ENCODE measurements around the gene LCORL. TPM values are rescaled to one million over a fixed set of nuclear protein-coding genes. Genes with fewer than 3 reads are reported as not detected.

LCORL gene
- total and polyA plus RNA-seq, 2 experiments from 2014 or later: 21.0 to 28.7 TPM

DNA sequence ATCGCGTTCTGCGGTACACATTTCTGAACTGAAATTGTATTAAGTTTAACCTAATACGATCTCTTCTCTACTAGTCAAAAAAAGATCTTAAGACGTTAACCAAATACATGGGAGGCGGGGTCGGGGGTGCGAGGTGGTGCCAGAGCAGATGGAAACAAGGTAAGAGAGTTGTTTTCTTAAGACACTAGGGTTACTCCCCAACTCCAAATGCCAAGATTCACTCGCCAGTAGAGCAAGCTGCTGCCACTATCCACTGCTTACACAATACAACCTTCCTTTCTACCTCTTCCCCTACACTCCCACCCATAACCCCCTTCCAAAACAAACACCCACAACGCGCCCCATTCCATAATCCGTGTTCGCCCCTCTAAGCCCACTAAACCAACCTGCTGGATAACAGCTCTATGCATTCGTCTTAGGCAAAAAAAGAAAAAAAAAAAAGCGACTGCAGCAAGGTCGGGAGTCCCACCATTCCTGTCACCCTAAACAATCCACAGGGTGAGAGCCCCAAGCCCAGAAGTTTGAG, 1.3 kb downstream of the LCORL start:
- no peaks in the 10 kb centered on the region for H3K9me3 Mint-ChIP-seq
- DNase-seq (ENCODE audit: low spot score) (peak; percentile 25), ATAC-seq (no peak)
- H2AFZ ChIP-seq: no peak overlapping the region
- peaks cover 54% of the 10 kb centered on the region for H3K79me2 ChIP-seq (replicated peaks; ENCODE audit: insufficient read depth)
- H3K27me3 Mint-ChIP-seq (ENCODE audit: insufficient read depth, low read depth, poor library complexity): peaks cover 17% of the 10 kb centered on the region
- H3K4me3 ChIP-seq: peak overlapping the region; percentile 96
- peaks cover 14% of the 10 kb centered on the region for H3K4me1 Mint-ChIP-seq
- H3K4me2 ChIP-seq: peak overlapping the region; percentile 99
- peak overlapping the region; percentile 90 for H3K4me3 Mint-ChIP-seq
- peaks cover 40% of the 10 kb centered on the region for H4K20me1 ChIP-seq (replicated peaks; ENCODE audit: insufficient read depth)
- H3K36me3 Mint-ChIP-seq (ENCODE audit: low read depth): no peaks in the 10 kb centered on the region
- peaks cover 12% of the 10 kb centered on the region for H3K4me1 ChIP-seq (ENCODE audit: insufficient read depth)
- no peaks in the 10 kb centered on the region for H3F3A ChIP-seq (replicated peaks; ENCODE audit: low read depth)
- TF ChIP-seq STAT1 (IDR thresholded peaks at IDR 0.05; ENCODE audit: unreplicated experiment) (no peak), EZH2phosphoT487 (IDR thresholded peaks at IDR 0.05; ENCODE audit: unreplicated experiment) (no peak)
- TF ChIP-seq, protein P1, sequence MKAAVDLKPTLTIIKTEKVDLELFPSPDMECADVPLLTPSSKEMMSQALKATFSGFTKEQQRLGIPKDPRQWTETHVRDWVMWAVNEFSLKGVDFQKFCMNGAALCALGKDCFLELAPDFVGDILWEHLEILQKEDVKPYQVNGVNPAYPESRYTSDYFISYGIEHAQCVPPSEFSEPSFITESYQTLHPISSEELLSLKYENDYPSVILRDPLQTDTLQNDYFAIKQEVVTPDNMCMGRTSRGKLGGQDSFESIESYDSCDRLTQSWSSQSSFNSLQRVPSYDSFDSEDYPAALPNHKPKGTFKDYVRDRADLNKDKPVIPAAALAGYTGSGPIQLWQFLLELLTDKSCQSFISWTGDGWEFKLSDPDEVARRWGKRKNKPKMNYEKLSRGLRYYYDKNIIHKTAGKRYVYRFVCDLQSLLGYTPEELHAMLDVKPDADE (IDR thresholded peaks at IDR 0.05): no peak
- H3K9me2 ChIP-seq (ENCODE audit: insufficient read depth): no peaks in the 10 kb centered on the region
- H3K27ac ChIP-seq (ENCODE audit: low read depth): no peak overlapping the region
- no peak overlapping the region for H3K27ac Mint-ChIP-seq
- peaks cover 28% of the 10 kb centered on the region for H3K27me3 ChIP-seq (ENCODE audit: insufficient read depth)
- H3K36me3 ChIP-seq (ENCODE audit: insufficient read depth): no peaks in the 10 kb centered on the region

GRCh38 chr4:18014269-18014668, 7.3 kb downstream of the LCORL start:
- Histone ChIP-seq H3K9me2 (ENCODE audit: insufficient read depth) (no peaks in the 10 kb centered on the region), H3K79me2 (replicated peaks; ENCODE audit: insufficient read depth) (peaks cover 100% of the 10 kb centered on the region), H3K4me2 (no peak overlapping the region), H3F3A (replicated peaks; ENCODE audit: low read depth) (no peaks in the 10 kb centered on the region), H4K20me1 (replicated peaks; ENCODE audit: insufficient read depth) (peaks cover 58% of the 10 kb centered on the region), H3K4me1 (ENCODE audit: insufficient read depth) (no peaks in the 10 kb centered on the region), H3K27ac (ENCODE audit: low read depth) (no peak overlapping the region), H3K36me3 (ENCODE audit: insufficient read depth) (no peaks in the 10 kb centered on the region), H3K4me3 (no peak overlapping the region), H3K27me3 (ENCODE audit: insufficient read depth) (no peaks in the 10 kb centered on the region), H2AFZ (no peak overlapping the region)
- Mint-ChIP-seq H3K4me3 (no peak overlapping the region), H3K4me1 (peaks cover 15% of the 10 kb centered on the region; the same call in 2 of the 3 replicates), H3K36me3 (ENCODE audit: low read depth) (no peaks in the 10 kb centered on the region), H3K27ac (no peak overlapping the region), H3K9me3 (no peaks in the 10 kb centered on the region), H3K27me3 (ENCODE audit: insufficient read depth, low read depth, poor library complexity) (no peaks in the 10 kb centered on the region)
- TF ChIP-seq CREB1 (CRISPR knock-in tag; IDR thresholded peaks at IDR 0.05; ENCODE audit: low read depth) (no peak), ZNF114 (CRISPR knock-in tag; IDR thresholded peaks at IDR 0.05) (no peak), STAT1 (IDR thresholded peaks at IDR 0.05; ENCODE audit: unreplicated experiment) (no peak), POLR2AphosphoS5 (IDR thresholded peaks at IDR 0.05; ENCODE audit: low read depth) (no peak)
- DNase-seq (ENCODE audit: low spot score) (no peak), ATAC-seq (no peak)

- Mint-ChIP-seq H3K27me3 (ENCODE audit: insufficient read depth, low read depth, poor library complexity) (no peaks in the 10 kb centered on the region), H3K9me3 (no peaks in the 10 kb centered on the region), H3K36me3 (ENCODE audit: low read depth) (no peaks in the 10 kb centered on the region), H3K4me1 (peaks cover 15% of the 10 kb centered on the region; the same call in 2 of the 3 replicates), H3K4me3 (no peak overlapping the region), H3K27ac (no peak overlapping the region)
- Histone ChIP-seq H2AFZ (no peak overlapping the region), H3K9me2 (ENCODE audit: insufficient read depth) (no peaks in the 10 kb centered on the region), H3K4me3 (no peak overlapping the region), H3K27me3 (ENCODE audit: insufficient read depth) (no peaks in the 10 kb centered on the region), H3K4me1 (ENCODE audit: insufficient read depth) (no peaks in the 10 kb centered on the region), H3F3A (replicated peaks; ENCODE audit: low read depth) (no peaks in the 10 kb centered on the region), H3K27ac (ENCODE audit: low read depth) (no peak overlapping the region), H4K20me1 (replicated peaks; ENCODE audit: insufficient read depth) (peaks cover 45% of the 10 kb centered on the region), H3K4me2 (no peak overlapping the region), H3K36me3 (ENCODE audit: insufficient read depth) (no peaks in the 10 kb centered on the region), H3K79me2 (replicated peaks; ENCODE audit: insufficient read depth) (peaks cover 100% of the 10 kb centered on the region)
- ATAC-seq: no peak
- no peak for TF ChIP-seq EZH2phosphoT487 (IDR thresholded peaks at IDR 0.05; ENCODE audit: unreplicated experiment)
- TF ChIP-seq STAT1 (IDR thresholded peaks at IDR 0.05; ENCODE audit: unreplicated experiment): no peak
- TF ChIP-seq CREB1 (CRISPR knock-in tag; IDR thresholded peaks at IDR 0.05; ENCODE audit: low read depth): no peak
- TF ChIP-seq JUNB (IDR thresholded peaks at IDR 0.05; ENCODE audit: unreplicated experiment): no peak
- TF ChIP-seq ZNF114 (CRISPR knock-in tag; IDR thresholded peaks at IDR 0.05): no peak
- no peak for TF ChIP-seq CTCF (conservative IDR thresholded peaks at IDR 0.05; ENCODE audit: low read depth in 2 of 2)
- TF ChIP-seq EZH2 (IDR thresholded peaks at IDR 0.05; ENCODE audit: low read depth, unreplicated experiment): no peak
- no peak for TF ChIP-seq POLR2AphosphoS5 (IDR thresholded peaks at IDR 0.05; ENCODE audit: low read depth)
- DNase-seq (ENCODE audit: low spot score): no peak
Measured at GRCh38 chr4:18012807-18013462, 8.6 kb downstream of the LCORL start.
